Stimulated activated CD4-positive, alpha-beta T cell treated with anti-CD3 and anti-CD28 coated beads, Interleukin-2, amount 100 ng/mL, for 24 hours (primary cell): ENCODE data around the gene NRGN.
A peak's percentile ranks its signal among the peaks of the same experiment; 100 is the strongest.

Experiments
- DNase-seq, 2 donors: peaks; one replicate each; pipeline ENCODE4 v3.0.0-alpha.2; 2020

NRGN gene

GRCh38 chr11:124740277-124740882 lies 638 bp downstream of the NRGN start:
- peak; percentile 62 to 73 for DNase-seq

GRCh38 chr11:124742555-124742954 lies 2.8 kb downstream of the NRGN start:
- no peak for DNase-seq

GRCh38 chr11:124743050-124743449 lies 3.3 kb downstream of the NRGN start:
- no peak for DNase-seq

- DNase-seq: no peak
Measured at GRCh38 chr11:124745270-124745834, 5.6 kb downstream of the NRGN start.

- DNase-seq: peak; percentile 45 to 59
Measured at GRCh38 chr11:124745835-124746620, 6.3 kb downstream of the NRGN start.

- peak; percentile 79 to 81 for DNase-seq
Measured at GRCh38 chr11:124746621-124747243, 7.0 kb downstream of the NRGN start.

- no peak for DNase-seq
Measured at GRCh38 chr11:124747406-124748099, 7.8 kb downstream of the NRGN start.

- no peak for DNase-seq
Measured at GRCh38 chr11:124748100-124748418, 8.3 kb downstream of the NRGN start.

- DNase-seq: no peak
Measured at GRCh38 chr11:124748481-124749343, 9.0 kb downstream of the NRGN start.

- no peak for DNase-seq
Measured at GRCh38 chr11:124749912-124750311, 10.2 kb downstream of the NRGN start.

GRCh38 chr11:124751391-124751740 lies 11.6 kb downstream of the NRGN start:
- no peak for DNase-seq

- DNase-seq: no peak
Measured at GRCh38 chr11:124751741-124752470, 12.2 kb downstream of the NRGN start, which contains the start of gene VSIG2. Gene VSIG2, minus strand, starts transcription at chr11:124752255. Its CDS starts 118 bp downstream, at chr11:124752137.

- DNase-seq: no peak
Measured at GRCh38 chr11:124752471-124753102, 12.8 kb downstream of the NRGN start.

GRCh38 chr11:124753205-124753604 lies 13.5 kb downstream of the NRGN start:
- DNase-seq: no peak

GRCh38 chr11:124753624-124754023 lies 13.9 kb downstream of the NRGN start:
- no peak for DNase-seq

GRCh38 chr11:124754309-124754708 lies 14.6 kb downstream of the NRGN start:
- DNase-seq: no peak

- DNase-seq: no peak
Measured at GRCh38 chr11:124754710-124755109, 15.0 kb downstream of the NRGN start.

- DNase-seq: no peak
Measured at GRCh38 chr11:124756033-124756752, 16.5 kb downstream of the NRGN start.

GRCh38 chr11:124756753-124757227 lies 17.0 kb downstream of the NRGN start:
- no peak for DNase-seq

- DNase-seq: no peak
Measured at GRCh38 chr11:124757320-124757719, 17.6 kb downstream of the NRGN start.
